Endodermal cell (in vitro differentiated cells): ENCODE data around the gene JPT1. TPM values are rescaled to one million over a fixed set of nuclear protein-coding genes. Genes with fewer than 3 reads are reported as not detected.

Experiments used
- DNase-seq: peaks from one replicate; pipeline ENCODE4 v3.0.0-alpha.2; 2017
- H3K27ac ChIP-seq: 2 replicates; pipeline ENCODE4 v1.5.1; 2013; ENCODE audit warnings: mild to moderate bottlenecking, low read depth, low read length, moderate library complexity
- H3K27me3 ChIP-seq: 2 replicates; pipeline ENCODE4 v1.6.1; 2013; ENCODE audit warnings: mild to moderate bottlenecking, low read length, moderate library complexity; ENCODE audit not compliant: insufficient read depth, control insufficient read depth, poor library complexity, severe bottlenecking
- H3K36me3 ChIP-seq: 2 replicates; pipeline ENCODE4 v1.7.0; 2013; ENCODE audit warnings: mild to moderate bottlenecking, low read length, moderate library complexity; ENCODE audit not compliant: control insufficient read depth, insufficient read depth
- H3K4me1 ChIP-seq: one replicate; pipeline ENCODE4 v1.7.0; 2013; ENCODE audit warnings: low read length; ENCODE audit not compliant: control insufficient read depth, insufficient read depth
- H3K4me3 ChIP-seq: 2 replicates; pipeline ENCODE4 v1.5.1; 2013; ENCODE audit warnings: mild to moderate bottlenecking, low read length, moderate library complexity
- H3K9ac ChIP-seq: 2 replicates; pipeline ENCODE4 v1.6.1; 2013; ENCODE audit warnings: mild to moderate bottlenecking, low read length, moderate library complexity; ENCODE audit not compliant: poor library complexity, severe bottlenecking; ENCODE audit errors: extremely low read depth
- H3K9me3 ChIP-seq: 2 replicates; pipeline ENCODE4 v1.6.1; 2013; ENCODE audit warnings: mild to moderate bottlenecking, low read length, moderate library complexity; ENCODE audit not compliant: control insufficient read depth
- H3K27ac Mint-ChIP-seq: 2 replicates; pipeline ENCODE4 v1.8.0; 2020; ENCODE audit warnings: mixed read lengths
- H3K27me3 Mint-ChIP-seq: 2 replicates; pipeline ENCODE4 v1.8.0; 2021; ENCODE audit warnings: mild to moderate bottlenecking, mixed read lengths; ENCODE audit not compliant: insufficient read depth
- H3K36me3 Mint-ChIP-seq: 2 replicates; pipeline ENCODE4 v1.8.0; 2020; ENCODE audit warnings: low read depth, mixed read lengths
- H3K4me1 Mint-ChIP-seq: 2 replicates; pipeline ENCODE4 v1.8.0; 2020; ENCODE audit warnings: mixed read lengths
- H3K4me3 Mint-ChIP-seq: 2 replicates; pipeline ENCODE4 v1.8.0; 2020; ENCODE audit warnings: mild to moderate bottlenecking, moderate library complexity, mixed read lengths
- H3K9me3 Mint-ChIP-seq: 2 replicates; pipeline ENCODE4 v1.8.0; 2020; ENCODE audit warnings: mild to moderate bottlenecking, mixed read lengths
- WGBS, 2 experiments: methylation state at CpG; one replicate each; pipeline versions ENCODE4 v1.1.5 to v1.1.7; 2013; ENCODE audit warnings: missing lambda C conversion rate in 2 of 2, mixed read lengths in 1 of 2; ENCODE audit not compliant: insufficient coverage in 1 of 2, insufficient read length in 1 of 2; 5-methylcytosine and 5-hydroxymethylcytosine counted together
- total RNA-seq, 2 donors: library from RNA; stranded (reverse); fragmentation: NEBNext Ultra II Directional in 1 of 2; extraction: Animal tissue kit (Norgen Biotek cat#: 25700) in 1 of 2; gene quantifications; 2 replicates in 1 of 2; 3 replicates in 1 of 2; pipeline ENCODE4 v1.2.1, GENCODE V29; 2021
- TF ChIP-seq, protein P1 (sequence below): fragments of 200-600 bp; sonication (generic); conservative IDR thresholded peaks from 2 replicates; pipeline ENCODE4 v1.5.0; 2021; ENCODE audit warnings: antibody characterized with exemption, mild to moderate bottlenecking

The JPT1 gene
- total RNA-seq, 2 donors from 2014 or later: 148 to 156 TPM

GRCh38 chr17:75155191-75155601 is 884 bp upstream of the JPT1 start:
- WGBS, 2 experiments: 59 to 80% methylated on average over 2 to 3 of the region's 3 CpGs
- Mint-ChIP-seq H3K27me3 (no peaks in the 10 kb centered on the region), H3K4me3 (no peak overlapping the region), H3K36me3 (peaks cover 6% of the 10 kb centered on the region), H3K27ac (peak overlapping the region; percentile 0), H3K9me3 (no peaks in the 10 kb centered on the region), H3K4me1 (peaks cover 21% of the 10 kb centered on the region)
- DNase-seq: peak; percentile 65
- H3K27ac ChIP-seq: no peak overlapping the region
- TF ChIP-seq, protein P1, sequence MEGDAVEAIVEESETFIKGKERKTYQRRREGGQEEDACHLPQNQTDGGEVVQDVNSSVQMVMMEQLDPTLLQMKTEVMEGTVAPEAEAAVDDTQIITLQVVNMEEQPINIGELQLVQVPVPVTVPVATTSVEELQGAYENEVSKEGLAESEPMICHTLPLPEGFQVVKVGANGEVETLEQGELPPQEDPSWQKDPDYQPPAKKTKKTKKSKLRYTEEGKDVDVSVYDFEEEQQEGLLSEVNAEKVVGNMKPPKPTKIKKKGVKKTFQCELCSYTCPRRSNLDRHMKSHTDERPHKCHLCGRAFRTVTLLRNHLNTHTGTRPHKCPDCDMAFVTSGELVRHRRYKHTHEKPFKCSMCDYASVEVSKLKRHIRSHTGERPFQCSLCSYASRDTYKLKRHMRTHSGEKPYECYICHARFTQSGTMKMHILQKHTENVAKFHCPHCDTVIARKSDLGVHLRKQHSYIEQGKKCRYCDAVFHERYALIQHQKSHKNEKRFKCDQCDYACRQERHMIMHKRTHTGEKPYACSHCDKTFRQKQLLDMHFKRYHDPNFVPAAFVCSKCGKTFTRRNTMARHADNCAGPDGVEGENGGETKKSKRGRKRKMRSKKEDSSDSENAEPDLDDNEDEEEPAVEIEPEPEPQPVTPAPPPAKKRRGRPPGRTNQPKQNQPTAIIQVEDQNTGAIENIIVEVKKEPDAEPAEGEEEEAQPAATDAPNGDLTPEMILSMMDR: no peak
- no peaks in the 10 kb centered on the region for H3K9me3 ChIP-seq
- peaks cover 3% of the 10 kb centered on the region for H3K4me1 ChIP-seq
- no peaks in the 10 kb centered on the region for H3K27me3 ChIP-seq
- peaks cover 10% of the 10 kb centered on the region for H3K36me3 ChIP-seq
- H3K4me3 ChIP-seq: peak overlapping the region; percentile 14
- H3K9ac ChIP-seq: no peak overlapping the region

DNA sequence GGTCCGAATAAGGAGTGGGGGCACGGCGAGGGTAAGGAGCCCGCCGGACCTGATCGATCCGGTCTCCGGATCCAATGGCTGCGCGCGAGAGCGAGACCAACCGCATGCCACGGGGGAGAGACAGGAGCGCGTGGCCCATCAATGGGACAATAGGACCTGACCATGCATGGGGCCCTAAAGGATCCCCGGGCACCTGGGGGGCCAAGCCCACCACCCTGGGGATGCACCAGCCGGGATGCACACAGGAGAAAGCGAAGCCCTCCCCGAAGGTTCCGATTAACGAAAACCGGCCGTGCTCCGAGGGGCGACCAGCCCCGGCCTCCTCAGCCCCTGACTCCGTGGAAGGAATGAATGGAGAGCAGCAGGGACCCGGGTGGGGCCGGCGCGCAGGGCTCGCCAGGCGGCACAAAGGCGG is 525 bp downstream of the JPT1 start:
- DNase-seq: peak; percentile 73
- no peaks in the 10 kb centered on the region for H3K27me3 Mint-ChIP-seq
- WGBS, 2 experiments: 0% methylated on average over 22 to 35 of the region's 35 CpGs

GRCh38 chr17:75152922-75153779 is 1.2 kb downstream of the JPT1 start:
- Histone ChIP-seq H3K4me3 (peak overlapping the region; percentile 94), H3K27ac (peak overlapping the region; percentile 77), H3K27me3 (no peaks in the 10 kb centered on the region), H3K4me1 (peaks cover 3% of the 10 kb centered on the region), H3K9me3 (no peaks in the 10 kb centered on the region), H3K36me3 (peaks cover 23% of the 10 kb centered on the region), H3K9ac (peak overlapping the region; percentile 91)
- whole genome bisulfite sequencing, 2 experiments: 0% methylated on average over 22 to 28 of the region's 28 CpGs
- DNase-seq: peak; percentile 86
- TF ChIP-seq, protein P1: no peak
- H3K36me3 Mint-ChIP-seq: peaks cover 12% of the 10 kb centered on the region
- peaks cover 21% of the 10 kb centered on the region for H3K4me1 Mint-ChIP-seq
- H3K9me3 Mint-ChIP-seq: no peaks in the 10 kb centered on the region
- H3K27ac Mint-ChIP-seq: peak overlapping the region; percentile 92
- H3K4me3 Mint-ChIP-seq: peak overlapping the region; percentile 96
- no peaks in the 10 kb centered on the region for H3K27me3 Mint-ChIP-seq

More for the DNA sequence above, 525 bp downstream of the JPT1 start:
- Histone ChIP-seq H3K27me3 (no peaks in the 10 kb centered on the region), H3K9me3 (no peaks in the 10 kb centered on the region), H3K9ac (peak overlapping the region; percentile 91), H3K27ac (peak overlapping the region; percentile 77), H3K4me1 (peaks cover 3% of the 10 kb centered on the region), H3K4me3 (peak overlapping the region; percentile 94), H3K36me3 (peaks cover 17% of the 10 kb centered on the region)
- Mint-ChIP-seq H3K36me3 (peaks cover 9% of the 10 kb centered on the region), H3K4me1 (peaks cover 21% of the 10 kb centered on the region), H3K27ac (peak overlapping the region; percentile 92), H3K9me3 (no peaks in the 10 kb centered on the region), H3K4me3 (peak overlapping the region; percentile 96)
- TF ChIP-seq, protein P1: no peak
